GM21360 (cell line): ENCODE measurements around the gene NRXN3.
"Not testable (repeated sequence)": the region's sequence is repeated elsewhere in the genome, so short reads cannot be mapped to it uniquely, and the experiment has no call there.

Experiments used
- ATAC-seq: cut with Tn5 transposase; IDR thresholded peaks from one replicate; pipeline ENCODE4 v1.9.1; 2021; ENCODE audit warnings: mild to moderate bottlenecking, moderate library complexity; ENCODE audit not compliant: unreplicated experiment

Gene NRXN3

GRCh38 chr14:79730196-79730595, 1560.0 kb downstream of the NRXN3 start:
- ATAC-seq = no peak

- ATAC-seq = no peak
Observed at GRCh38 chr14:79730953-79731352, 1560.8 kb downstream of the NRXN3 start.

GRCh38 chr14:79732911-79733655, 1562.9 kb downstream of the NRXN3 start:
- no peak for ATAC-seq

- ATAC-seq = no peak
Observed at GRCh38 chr14:79734151-79734550, 1564.0 kb downstream of the NRXN3 start.

- no peak for ATAC-seq
Observed at GRCh38 chr14:79734656-79735055, 1564.5 kb downstream of the NRXN3 start.

- ATAC-seq = no peak
Observed at GRCh38 chr14:79735121-79735520, 1564.9 kb downstream of the NRXN3 start.

GRCh38 chr14:79740066-79740601, 1570.0 kb downstream of the NRXN3 start:
- ATAC-seq = no peak

- ATAC-seq = no peak
Observed at GRCh38 chr14:79742142-79742541, 1572.0 kb downstream of the NRXN3 start.

- ATAC-seq = no peak
Observed at GRCh38 chr14:79745046-79745445, 1574.9 kb downstream of the NRXN3 start.

- no peak for ATAC-seq
Observed at GRCh38 chr14:79749065-79749464, 1578.9 kb downstream of the NRXN3 start.

- ATAC-seq = no peak
Observed at GRCh38 chr14:79758985-79759384, 1588.8 kb downstream of the NRXN3 start.

- no peak for ATAC-seq
Observed at GRCh38 chr14:79764323-79764722, 1594.2 kb downstream of the NRXN3 start.

GRCh38 chr14:79766511-79766910, 1596.3 kb downstream of the NRXN3 start:
- no peak for ATAC-seq

- ATAC-seq = no peak
Observed at GRCh38 chr14:79767251-79767650, 1597.1 kb downstream of the NRXN3 start.

- not testable (repeated sequence) for ATAC-seq
Observed at GRCh38 chr14:79767721-79768120, 1597.5 kb downstream of the NRXN3 start.

- ATAC-seq = no peak
Observed at GRCh38 chr14:79781882-79782281, 1611.7 kb downstream of the NRXN3 start.

- no peak for ATAC-seq
Observed at GRCh38 chr14:79783041-79783440, 1612.9 kb downstream of the NRXN3 start.

- no peak for ATAC-seq
Observed at GRCh38 chr14:79786522-79786921, 1616.3 kb downstream of the NRXN3 start.

- ATAC-seq = no peak
Observed at GRCh38 chr14:79788346-79788745, 1618.2 kb downstream of the NRXN3 start.

GRCh38 chr14:79791055-79791732, 1621.0 kb downstream of the NRXN3 start:
- ATAC-seq = no peak

- ATAC-seq = no peak
Observed at GRCh38 chr14:79802093-79802492, 1631.9 kb downstream of the NRXN3 start.

- ATAC-seq = no peak
Observed at GRCh38 chr14:79805636-79806035, 1635.5 kb downstream of the NRXN3 start.
